Pancreas (tissue), 10 donors: ENCODE results near the gene DDX54. TPM values are rescaled to one million over a fixed set of nuclear protein-coding genes. Genes with fewer than 3 reads are reported as not detected.

Experiments
- ATAC-seq, 4 donors: fragments of 200-7000 bp; cut with Tn5 transposase; one replicate each; pipeline versions ENCODE4 v1.8.0 to v1.9.1; 2020; ENCODE audit warnings: mild to moderate bottlenecking in 4 of 4, moderate library complexity in 4 of 4
- DNase-seq, 6 donors: peaks; one replicate each; pipeline ENCODE4 v3.0.0-alpha.2; 2020
- FAIRE-seq: peaks from 2 replicates; lab custom pipeline; 2012; peaks lifted over from hg19 to GRCh38; lab: Jason Lieb, UNC
- H3K27ac ChIP-seq, 4 donors: fragments of 200-600 bp; sonication (generic); 1 replicate in 3 of 4; 2 replicates in 1 of 4; pipeline versions ENCODE4 v1.5.0 to v1.8.0; 2020
- H3K27me3 ChIP-seq, 4 donors: fragments of 200-600 bp; one replicate each; pipeline ENCODE4 v1.8.0; 2021
- H3K36me3 ChIP-seq, 3 donors: fragments of 200-600 bp; sonication (generic) in 1 of 3; one replicate each; pipeline versions ENCODE4 v1.5.0 to v1.8.0; 2020 to 2021
- H3K4me1 ChIP-seq, 3 donors: fragments of 200-600 bp; one replicate each; pipeline ENCODE4 v1.8.0; 2021
- H3K4me3 ChIP-seq, 4 donors: fragments of 200-600 bp; sonication (generic) in 2 of 4; one replicate each; pipeline versions ENCODE4 v1.5.0 to v1.8.0; 2020 to 2021
- H3K9me3 ChIP-seq, 4 donors: fragments of 200-600 bp; one replicate each; pipeline ENCODE4 v1.8.0; 2021
- WGBS, 2 donors: extraction: QIAGEN DNeasy Blood & Tissue Kit; methylation state at CpG; one replicate each; pipeline ENCODE4 v1.1.7; 2013; 5-methylcytosine and 5-hydroxymethylcytosine counted together
- intact Hi-C, 3 donors: fragments of 100-400 bp; cut with DNase I; formaldehyde crosslinking; loops; one replicate each; pipeline versions ENCODE4 v1.11.1 to v1.14.2; 2022
- polyA plus RNA-seq, 2 donors: library from polyadenylated mRNA; stranded (reverse); fragments of 200-250 nt; gene quantifications; one replicate each; pipeline ENCODE4 v1.2.3, GENCODE V29; 2013
- total RNA-seq, 6 donors: library from RNA; stranded (reverse); fragmentation: NEBNext Ultra II Directional in 4 of 6; extraction: Animal tissue kit (Norgen Biotek cat#: 25700) in 4 of 6; gene quantifications; one replicate each; pipeline versions ENCODE4 v1.2.1 to v1.2.4, GENCODE V29; 2021 to 2023
- TF ChIP-seq, protein P1 (sequence below), 4 donors: fragments of 200-600 bp; sonication (generic) in 3 of 4; IDR thresholded peaks; one replicate each; pipeline versions ENCODE4 v1.5.0 to v1.8.0; 2021; ENCODE audit warnings: antibody characterized with exemption in 4 of 4
- donor health status: healthy with polysubstance abuse.
- donor health status: DM: no; HTN: no; CAD: no; lungs with moderate emphysema.
- donor health status: DM: no; HTN: no; CAD: no.
- donor health status: control.
- donor health status: control.
- donor health status: Bipolar disorder and iron deficiency.
- donor health status: DM: yes; HTN: yes; CAD: no.
- donor health status: DM: no; HTN: no; CAD: no.
- donor health status: DM: no; HTN: no; CAD: no.
- donor health status: DM: yes; HTN: yes; CAD: no.

DDX54 gene
- total and polyA plus RNA-seq, 8 donors, result 30.0 to 71.4 (median 54.6) TPM

- FAIRE-seq (no peak), ATAC-seq (peak; percentile 41 to 62 (median 55)), DNase-seq (peak in 1 of 6 donors; percentile 61)
- H3K4me3 ChIP-seq, result peak overlapping the region; percentile 68 to 100 (median 91)
- H3K36me3 ChIP-seq, result peaks cover 0 to 14% (median 11%) of the 10 kb centered on the region in 3 donors
- H3K27me3 ChIP-seq, result no peaks in the 10 kb centered on the region
- intact Hi-C loops, result no loop called here
- TF ChIP-seq, protein P1, sequence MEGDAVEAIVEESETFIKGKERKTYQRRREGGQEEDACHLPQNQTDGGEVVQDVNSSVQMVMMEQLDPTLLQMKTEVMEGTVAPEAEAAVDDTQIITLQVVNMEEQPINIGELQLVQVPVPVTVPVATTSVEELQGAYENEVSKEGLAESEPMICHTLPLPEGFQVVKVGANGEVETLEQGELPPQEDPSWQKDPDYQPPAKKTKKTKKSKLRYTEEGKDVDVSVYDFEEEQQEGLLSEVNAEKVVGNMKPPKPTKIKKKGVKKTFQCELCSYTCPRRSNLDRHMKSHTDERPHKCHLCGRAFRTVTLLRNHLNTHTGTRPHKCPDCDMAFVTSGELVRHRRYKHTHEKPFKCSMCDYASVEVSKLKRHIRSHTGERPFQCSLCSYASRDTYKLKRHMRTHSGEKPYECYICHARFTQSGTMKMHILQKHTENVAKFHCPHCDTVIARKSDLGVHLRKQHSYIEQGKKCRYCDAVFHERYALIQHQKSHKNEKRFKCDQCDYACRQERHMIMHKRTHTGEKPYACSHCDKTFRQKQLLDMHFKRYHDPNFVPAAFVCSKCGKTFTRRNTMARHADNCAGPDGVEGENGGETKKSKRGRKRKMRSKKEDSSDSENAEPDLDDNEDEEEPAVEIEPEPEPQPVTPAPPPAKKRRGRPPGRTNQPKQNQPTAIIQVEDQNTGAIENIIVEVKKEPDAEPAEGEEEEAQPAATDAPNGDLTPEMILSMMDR (IDR thresholded peaks at IDR 0.05), result no peak
- peak overlapping the region; percentile 87 to 99 (median 94) for H3K27ac ChIP-seq
- H3K9me3 ChIP-seq, result no peaks in the 10 kb centered on the region
- WGBS, 2 donors, result 22 to 24% methylated on average over 26 of the region's 26 CpGs
- H3K4me1 ChIP-seq, result peaks cover 4 to 13% (median 8%) of the 10 kb centered on the region in 3 donors
Observed at GRCh38 chr12:113184098-113184899, 979 bp downstream of the DDX54 start.

DNA sequence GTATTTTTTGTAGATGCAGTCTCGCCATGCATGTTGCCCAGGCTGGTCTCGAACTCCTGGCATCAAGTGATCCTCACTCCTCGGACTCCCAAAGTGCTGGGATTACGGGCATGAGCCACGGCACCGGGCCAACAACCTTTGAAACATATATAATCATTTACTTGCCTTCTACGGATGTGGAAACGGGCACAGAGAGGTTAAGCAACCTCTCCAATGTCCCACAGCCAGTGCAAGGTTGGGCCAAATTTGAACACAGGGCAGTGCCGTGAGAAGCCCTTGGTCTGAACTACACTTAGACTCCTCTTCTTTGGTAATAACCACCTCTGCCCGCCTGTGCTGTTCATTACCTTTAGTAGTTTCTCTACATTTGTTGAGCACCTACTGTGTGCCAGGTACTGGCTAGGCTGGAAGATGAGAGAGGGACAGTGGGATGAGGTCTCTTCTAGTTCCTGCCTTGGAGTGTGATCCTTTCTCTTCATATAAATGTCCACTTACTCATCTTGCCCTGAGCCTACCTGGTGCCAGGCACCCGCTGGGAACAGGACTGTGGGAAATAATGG, 2.2 kb downstream of the DDX54 start:
- no peak for ATAC-seq
- Histone ChIP-seq H3K27ac (no peak overlapping the region), H3K4me1 (peaks cover 4 to 13% (median 8%) of the 10 kb centered on the region in 3 donors), H3K27me3 (no peaks in the 10 kb centered on the region), H3K9me3 (no peaks in the 10 kb centered on the region), H3K36me3 (peaks cover 0 to 26% (median 20%) of the 10 kb centered on the region in 3 donors), H3K4me3 (no peak overlapping the region)
- WGBS, 2 donors, result 90 to 93% methylated on average over 11 of the region's 11 CpGs
- TF ChIP-seq, protein P1 (IDR thresholded peaks at IDR 0.05), result no peak
- FAIRE-seq, result no peak
- DNase-seq, result no peak
- intact Hi-C loops, result no loop called here

DNA sequence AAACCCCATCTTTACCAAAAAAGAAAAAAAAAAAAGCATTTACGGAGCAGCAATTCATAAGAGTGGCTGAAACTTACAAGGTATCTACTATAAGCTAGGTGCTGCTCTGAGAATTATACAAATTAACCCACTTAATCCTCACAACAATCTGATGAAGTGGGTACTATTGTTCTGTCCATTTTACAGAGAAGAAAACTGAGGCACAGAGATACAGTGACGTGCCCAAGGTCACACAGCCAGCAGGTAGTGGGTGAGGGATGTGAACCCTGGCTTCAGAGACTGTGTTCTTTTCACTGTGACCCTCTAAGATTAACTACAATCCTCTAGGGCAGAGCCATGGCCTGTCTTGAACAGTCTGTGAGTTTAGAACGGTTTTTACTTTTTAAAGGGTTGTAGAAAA, 3.3 kb downstream of the DDX54 start:
- Histone ChIP-seq H3K4me3 (no peak overlapping the region), H3K27me3 (no peaks in the 10 kb centered on the region), H3K4me1 (peaks cover 4 to 13% (median 8%) of the 10 kb centered on the region in 3 donors), H3K27ac (no peak overlapping the region), H3K9me3 (no peaks in the 10 kb centered on the region), H3K36me3 (peaks cover 0 to 37% (median 25%) of the 10 kb centered on the region in 3 donors)
- WGBS, 2 donors, result 69 to 85% methylated on average over 3 of the region's 3 CpGs
- FAIRE-seq (no peak), DNase-seq (no peak), ATAC-seq (no peak)
- intact Hi-C loops, result no loop called here
- TF ChIP-seq, protein P1 (IDR thresholded peaks at IDR 0.05), result no peak

DNA sequence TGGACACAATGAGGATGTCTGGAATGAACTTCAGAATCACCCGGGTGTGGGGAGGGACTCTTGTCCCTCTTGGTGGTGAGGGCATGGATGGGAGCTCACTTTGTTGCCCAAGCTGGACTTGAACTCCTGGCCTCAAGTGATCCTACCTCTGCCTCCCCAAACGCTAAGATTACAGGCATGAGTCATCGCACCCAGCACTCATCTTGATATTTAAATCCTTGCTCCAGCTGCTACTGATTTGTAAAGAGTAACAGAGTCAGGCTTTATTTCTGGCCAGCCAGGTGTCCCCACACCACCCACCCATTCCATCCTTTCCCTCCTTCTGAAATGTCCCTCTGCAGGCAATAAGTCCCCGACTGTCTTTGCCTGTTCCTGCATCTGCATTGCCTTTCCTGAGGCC, 4.9 kb downstream of the DDX54 start:
- H3K27me3 ChIP-seq, result no peaks in the 10 kb centered on the region
- H3K4me1 ChIP-seq, result peaks cover 0 to 8% (median 6%) of the 10 kb centered on the region in 3 donors
- H3K4me3 ChIP-seq, result no peak overlapping the region
- intact Hi-C loops, result no loop called here
- DNase-seq, result no peak
- TF ChIP-seq, protein P1 (IDR thresholded peaks at IDR 0.05), result no peak
- FAIRE-seq, result no peak
- ATAC-seq, result no peak
- H3K27ac ChIP-seq, result no peak overlapping the region
- peaks cover 3 to 45% (median 25%) of the 10 kb centered on the region in 3 donors for H3K36me3 ChIP-seq
- no peaks in the 10 kb centered on the region for H3K9me3 ChIP-seq
- WGBS, 2 donors, result 71 to 74% methylated on average over 4 of the region's 4 CpGs
